Measurements from ENCODE around the gene KIF1A.

The KIF1A gene

DNA sequence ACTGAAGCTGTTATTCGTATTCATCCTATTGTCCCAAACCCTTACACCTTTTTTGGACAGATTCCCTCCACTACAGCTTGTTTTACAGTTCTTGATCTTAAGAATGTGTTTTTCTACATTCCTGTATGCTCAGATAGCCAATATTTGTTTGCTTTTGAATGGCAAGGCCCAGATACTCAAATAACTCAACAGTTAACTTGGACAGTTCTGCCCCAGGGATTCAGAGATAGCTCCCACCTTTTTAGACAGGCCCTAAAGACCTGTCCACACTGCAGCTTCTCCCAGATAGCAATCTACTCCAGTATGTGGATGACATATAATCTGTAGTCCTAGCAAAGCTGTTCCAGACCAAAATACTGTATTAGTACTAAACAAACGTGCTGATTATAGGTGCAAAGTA lies 41.5 kb upstream of the KIF1A start:
- Histone ChIP-seq H3F3A (ENCODE audit: insufficient read depth, low read length) (no peaks in the 10 kb centered on the region), H3K36me3 (ENCODE audit: insufficient read depth, low read length) (no peaks in the 10 kb centered on the region), H3K4me2 (ENCODE audit: low read length) (no peak overlapping the region), H3K9me3 (ENCODE audit: low read length) (no peaks in the 10 kb centered on the region), H3K27me3 (ENCODE audit: insufficient read depth, low read length) (no peaks in the 10 kb centered on the region), H3K9me2 (ENCODE audit: low read depth, low read length) (no peaks in the 10 kb centered on the region), H3K9ac (ENCODE audit: low read length) (no peak overlapping the region), H2AFZ (ENCODE audit: low read length) (no peak overlapping the region), H3K79me2 (ENCODE audit: insufficient read depth, low read length) (no peaks in the 10 kb centered on the region), H3K27ac (ENCODE audit: low read depth, low read length, poor library complexity, severe bottlenecking) (no peak overlapping the region), H4K20me1 (ENCODE audit: insufficient read depth, low read length) (no peaks in the 10 kb centered on the region), H3K4me1 (ENCODE audit: insufficient read depth, low read length, severe bottlenecking) (no peaks in the 10 kb centered on the region), H3K4me3 (ENCODE audit: low read depth, low read length, poor library complexity, severe bottlenecking) (no peak overlapping the region)
- no peak for TF ChIP-seq EZH2 (IDR thresholded peaks at IDR 0.05; ENCODE audit: borderline replicate concordance, low read length)
- TF ChIP-seq, protein P1, sequence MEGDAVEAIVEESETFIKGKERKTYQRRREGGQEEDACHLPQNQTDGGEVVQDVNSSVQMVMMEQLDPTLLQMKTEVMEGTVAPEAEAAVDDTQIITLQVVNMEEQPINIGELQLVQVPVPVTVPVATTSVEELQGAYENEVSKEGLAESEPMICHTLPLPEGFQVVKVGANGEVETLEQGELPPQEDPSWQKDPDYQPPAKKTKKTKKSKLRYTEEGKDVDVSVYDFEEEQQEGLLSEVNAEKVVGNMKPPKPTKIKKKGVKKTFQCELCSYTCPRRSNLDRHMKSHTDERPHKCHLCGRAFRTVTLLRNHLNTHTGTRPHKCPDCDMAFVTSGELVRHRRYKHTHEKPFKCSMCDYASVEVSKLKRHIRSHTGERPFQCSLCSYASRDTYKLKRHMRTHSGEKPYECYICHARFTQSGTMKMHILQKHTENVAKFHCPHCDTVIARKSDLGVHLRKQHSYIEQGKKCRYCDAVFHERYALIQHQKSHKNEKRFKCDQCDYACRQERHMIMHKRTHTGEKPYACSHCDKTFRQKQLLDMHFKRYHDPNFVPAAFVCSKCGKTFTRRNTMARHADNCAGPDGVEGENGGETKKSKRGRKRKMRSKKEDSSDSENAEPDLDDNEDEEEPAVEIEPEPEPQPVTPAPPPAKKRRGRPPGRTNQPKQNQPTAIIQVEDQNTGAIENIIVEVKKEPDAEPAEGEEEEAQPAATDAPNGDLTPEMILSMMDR (IDR thresholded peaks at IDR 0.05; ENCODE audit: low read length): no peak

GRCh38 chr2:240858871-240859270 lies 38.9 kb upstream of the KIF1A start:
- Histone ChIP-seq H4K20me1 (ENCODE audit: insufficient read depth, low read length) (no peaks in the 10 kb centered on the region), H2AFZ (ENCODE audit: low read length) (no peak overlapping the region), H3K9ac (ENCODE audit: low read length) (no peak overlapping the region), H3F3A (ENCODE audit: insufficient read depth, low read length) (no peaks in the 10 kb centered on the region), H3K4me3 (ENCODE audit: low read depth, low read length, poor library complexity, severe bottlenecking) (no peak overlapping the region), H3K4me1 (ENCODE audit: insufficient read depth, low read length, severe bottlenecking) (no peaks in the 10 kb centered on the region), H3K4me2 (ENCODE audit: low read length) (no peak overlapping the region), H3K27ac (ENCODE audit: low read depth, low read length, poor library complexity, severe bottlenecking) (no peak overlapping the region), H3K27me3 (ENCODE audit: insufficient read depth, low read length) (peaks cover 8% of the 10 kb centered on the region; the same call in 1 of the 2 replicates), H3K9me2 (ENCODE audit: low read depth, low read length) (no peaks in the 10 kb centered on the region), H3K79me2 (ENCODE audit: insufficient read depth, low read length) (no peaks in the 10 kb centered on the region), H3K36me3 (ENCODE audit: insufficient read depth, low read length) (no peaks in the 10 kb centered on the region), H3K9me3 (ENCODE audit: low read length) (peaks cover 6% of the 10 kb centered on the region; the same call in 1 of the 2 replicates)
- TF ChIP-seq, protein P1 (IDR thresholded peaks at IDR 0.05; ENCODE audit: low read length): no peak
- TF ChIP-seq EZH2 (IDR thresholded peaks at IDR 0.05; ENCODE audit: borderline replicate concordance, low read length): no peak

GRCh38 chr2:240858321-240858720 lies 38.3 kb upstream of the KIF1A start:
- H4K20me1 ChIP-seq (ENCODE audit: insufficient read depth, low read length): no peaks in the 10 kb centered on the region
- TF ChIP-seq EZH2 (IDR thresholded peaks at IDR 0.05; ENCODE audit: borderline replicate concordance, low read length): no peak
- TF ChIP-seq, protein P1 (IDR thresholded peaks at IDR 0.05; ENCODE audit: low read length): no peak
- H3K36me3 ChIP-seq (ENCODE audit: insufficient read depth, low read length): no peaks in the 10 kb centered on the region
- H3K79me2 ChIP-seq (ENCODE audit: insufficient read depth, low read length): no peaks in the 10 kb centered on the region
- H3K27ac ChIP-seq (ENCODE audit: low read depth, low read length, poor library complexity, severe bottlenecking): no peak overlapping the region
- H3K4me1 ChIP-seq (ENCODE audit: insufficient read depth, low read length, severe bottlenecking): no peaks in the 10 kb centered on the region
- no peak overlapping the region for H2AFZ ChIP-seq (ENCODE audit: low read length)
- peaks cover 6% of the 10 kb centered on the region; the same call in 1 of the 2 replicates for H3K9me3 ChIP-seq (ENCODE audit: low read length)
- H3K9ac ChIP-seq (ENCODE audit: low read length): no peak overlapping the region
- peaks cover 8% of the 10 kb centered on the region; the same call in 1 of the 2 replicates for H3K27me3 ChIP-seq (ENCODE audit: insufficient read depth, low read length)
- H3F3A ChIP-seq (ENCODE audit: insufficient read depth, low read length): no peaks in the 10 kb centered on the region
- H3K4me3 ChIP-seq (ENCODE audit: low read depth, low read length, poor library complexity, severe bottlenecking): no peak overlapping the region
- H3K4me2 ChIP-seq (ENCODE audit: low read length): no peak overlapping the region
- H3K9me2 ChIP-seq (ENCODE audit: low read depth, low read length): no peaks in the 10 kb centered on the region

Measured in OCI-LY1 (cell line).